ENCODE results near the gene PRKACA.

- TF ChIP-seq POLR2A (IDR thresholded peaks at IDR 0.05; ENCODE audit: low read length) (no peak), CTCF (IDR thresholded peaks at IDR 0.05) (peak; percentile 66), PBX3 (IDR thresholded peaks at IDR 0.05) (no peak), EP300 (IDR thresholded peaks at IDR 0.05) (no peak), JUNB (IDR thresholded peaks at IDR 0.05) (no peak), HOXB5 (CRISPR knock-in tag; IDR thresholded peaks at IDR 0.05) (no peak), MAX (IDR thresholded peaks at IDR 0.05) (no peak), REST (IDR thresholded peaks at IDR 0.05) (no peak), SREBF2 (IDR thresholded peaks at IDR 0.05) (no peak), RCOR1 (IDR thresholded peaks at IDR 0.05; ENCODE audit: low read depth, low read length) (no peak), JUN (IDR thresholded peaks at IDR 0.05) (no peak)
- TF ChIP-seq, protein P1, sequence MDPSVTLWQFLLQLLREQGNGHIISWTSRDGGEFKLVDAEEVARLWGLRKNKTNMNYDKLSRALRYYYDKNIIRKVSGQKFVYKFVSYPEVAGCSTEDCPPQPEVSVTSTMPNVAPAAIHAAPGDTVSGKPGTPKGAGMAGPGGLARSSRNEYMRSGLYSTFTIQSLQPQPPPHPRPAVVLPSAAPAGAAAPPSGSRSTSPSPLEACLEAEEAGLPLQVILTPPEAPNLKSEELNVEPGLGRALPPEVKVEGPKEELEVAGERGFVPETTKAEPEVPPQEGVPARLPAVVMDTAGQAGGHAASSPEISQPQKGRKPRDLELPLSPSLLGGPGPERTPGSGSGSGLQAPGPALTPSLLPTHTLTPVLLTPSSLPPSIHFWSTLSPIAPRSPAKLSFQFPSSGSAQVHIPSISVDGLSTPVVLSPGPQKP (IDR thresholded peaks at IDR 0.05; ENCODE audit: low read depth, low read length) = no peak
These were observed 58.5 kb downstream of the PRKACA start for GRCh38 chr19:14059093-14059480.

Measured in A549 (cell line).